ENCODE results near the gene GLOD5. TPM values are rescaled to one million over a fixed set of nuclear protein-coding genes. Genes with fewer than 3 reads are reported as not detected.
"Not testable (repeated sequence)": the region's sequence is repeated elsewhere in the genome, so short reads cannot be mapped to it uniquely, and the experiment has no call there.

The GLOD5 gene
- total RNA-seq, 1 experiment from 2014 or later: not detected

- no peak for DNase-seq
- TF ChIP-seq, protein P1, sequence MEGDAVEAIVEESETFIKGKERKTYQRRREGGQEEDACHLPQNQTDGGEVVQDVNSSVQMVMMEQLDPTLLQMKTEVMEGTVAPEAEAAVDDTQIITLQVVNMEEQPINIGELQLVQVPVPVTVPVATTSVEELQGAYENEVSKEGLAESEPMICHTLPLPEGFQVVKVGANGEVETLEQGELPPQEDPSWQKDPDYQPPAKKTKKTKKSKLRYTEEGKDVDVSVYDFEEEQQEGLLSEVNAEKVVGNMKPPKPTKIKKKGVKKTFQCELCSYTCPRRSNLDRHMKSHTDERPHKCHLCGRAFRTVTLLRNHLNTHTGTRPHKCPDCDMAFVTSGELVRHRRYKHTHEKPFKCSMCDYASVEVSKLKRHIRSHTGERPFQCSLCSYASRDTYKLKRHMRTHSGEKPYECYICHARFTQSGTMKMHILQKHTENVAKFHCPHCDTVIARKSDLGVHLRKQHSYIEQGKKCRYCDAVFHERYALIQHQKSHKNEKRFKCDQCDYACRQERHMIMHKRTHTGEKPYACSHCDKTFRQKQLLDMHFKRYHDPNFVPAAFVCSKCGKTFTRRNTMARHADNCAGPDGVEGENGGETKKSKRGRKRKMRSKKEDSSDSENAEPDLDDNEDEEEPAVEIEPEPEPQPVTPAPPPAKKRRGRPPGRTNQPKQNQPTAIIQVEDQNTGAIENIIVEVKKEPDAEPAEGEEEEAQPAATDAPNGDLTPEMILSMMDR (IDR thresholded peaks at IDR 0.05; ENCODE audit: unreplicated experiment): no peak
- Mint-ChIP-seq H3K4me1 (ENCODE audit: low read depth, unreplicated experiment) (no peaks in the 10 kb centered on the region), H3K9me3 (ENCODE audit: low read depth, unreplicated experiment) (no peaks in the 10 kb centered on the region), H3K36me3 (ENCODE audit: insufficient read depth, unreplicated experiment) (peaks cover 7% of the 10 kb centered on the region), H3K27ac (ENCODE audit: unreplicated experiment) (no peak overlapping the region), H3K27me3 (ENCODE audit: unreplicated experiment) (no peaks in the 10 kb centered on the region), H3K4me3 (ENCODE audit: low read depth, unreplicated experiment) (no peak overlapping the region)
- CTCF ChIA-PET: no interaction called here
- no TSS peak for BruUV-seq (replicated peaks)
- intact Hi-C loops (cut with micrococcal nuclease; ENCODE audit: unreplicated experiment): no loop called here
These were observed 54.7 kb downstream of the GLOD5 start for GRCh38 chrX:48816014-48816810.

GRCh38 chrX:48818098-48818497 lies 56.6 kb downstream of the GLOD5 start:
- no peak for DNase-seq
- Mint-ChIP-seq H3K4me1 (ENCODE audit: low read depth, unreplicated experiment) (no peaks in the 10 kb centered on the region), H3K36me3 (ENCODE audit: insufficient read depth, unreplicated experiment) (peaks cover 6% of the 10 kb centered on the region), H3K27ac (ENCODE audit: unreplicated experiment) (no peak overlapping the region), H3K27me3 (ENCODE audit: unreplicated experiment) (no peaks in the 10 kb centered on the region), H3K9me3 (ENCODE audit: low read depth, unreplicated experiment) (no peaks in the 10 kb centered on the region), H3K4me3 (ENCODE audit: low read depth, unreplicated experiment) (no peak overlapping the region)
- TF ChIP-seq, protein P1 (IDR thresholded peaks at IDR 0.05; ENCODE audit: unreplicated experiment): no peak
- intact Hi-C loops (cut with micrococcal nuclease; ENCODE audit: unreplicated experiment): no loop called here
- CTCF ChIA-PET: no interaction called here
- no TSS peak for BruUV-seq (replicated peaks)

DNA sequence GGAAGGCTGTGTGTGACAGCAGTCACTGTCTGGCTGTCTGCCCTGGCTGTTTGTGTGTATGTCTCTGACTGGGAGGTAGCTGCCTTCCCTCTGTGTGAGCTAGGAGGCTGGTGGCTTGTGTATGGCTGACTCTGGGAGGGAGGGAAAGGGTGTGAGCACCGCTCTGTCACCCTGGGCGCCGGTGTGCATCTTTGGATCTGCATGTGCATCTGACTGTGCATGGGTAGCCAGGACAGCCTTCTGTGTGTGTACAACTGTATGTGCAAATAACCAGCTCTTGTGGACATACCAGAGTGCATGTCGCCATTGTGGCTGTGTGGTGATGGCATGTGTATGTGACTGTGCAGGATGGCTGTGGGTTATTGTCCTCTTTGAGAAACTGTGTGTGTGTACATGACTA lies 57.3 kb downstream of the GLOD5 start:
- intact Hi-C loops (cut with micrococcal nuclease; ENCODE audit: unreplicated experiment): no loop called here
- H3K36me3 Mint-ChIP-seq (ENCODE audit: insufficient read depth, unreplicated experiment): peaks cover 4% of the 10 kb centered on the region
- no peaks in the 10 kb centered on the region for H3K4me1 Mint-ChIP-seq (ENCODE audit: low read depth, unreplicated experiment)
- TF ChIP-seq, protein P1 (IDR thresholded peaks at IDR 0.05; ENCODE audit: unreplicated experiment): no peak
- H3K4me3 Mint-ChIP-seq (ENCODE audit: low read depth, unreplicated experiment): no peak overlapping the region
- no peak for DNase-seq
- no peaks in the 10 kb centered on the region for H3K9me3 Mint-ChIP-seq (ENCODE audit: low read depth, unreplicated experiment)
- CTCF ChIA-PET: no interaction called here
- H3K27me3 Mint-ChIP-seq (ENCODE audit: unreplicated experiment): no peaks in the 10 kb centered on the region
- BruUV-seq (replicated peaks): no TSS peak
- H3K27ac Mint-ChIP-seq (ENCODE audit: unreplicated experiment): no peak overlapping the region

DNA sequence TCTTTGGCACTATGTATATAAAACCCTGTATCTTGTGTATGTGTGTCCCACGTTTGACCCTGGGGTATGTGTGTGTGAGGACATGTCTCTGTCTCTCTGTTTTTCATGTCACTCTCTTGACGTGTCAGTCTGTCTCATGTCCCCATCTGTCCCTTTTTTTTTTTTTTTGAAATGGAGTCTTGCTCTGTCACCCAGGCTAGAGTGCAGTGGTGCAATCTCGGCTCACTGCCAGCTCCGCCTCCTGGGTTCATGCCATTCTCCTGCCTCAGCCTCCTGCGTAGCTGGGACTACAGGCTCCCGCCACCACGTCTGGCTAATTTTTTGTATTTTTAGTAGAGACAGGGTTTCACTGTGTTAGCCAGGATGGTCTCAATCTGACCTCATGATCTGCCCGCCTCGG lies 57.8 kb downstream of the GLOD5 start:
- DNase-seq; CTCF ChIA-PET; H3K27me3 Mint-ChIP-seq (ENCODE audit: unreplicated experiment); H3K4me3 Mint-ChIP-seq (ENCODE audit: low read depth, unreplicated experiment); H3K36me3 Mint-ChIP-seq (ENCODE audit: insufficient read depth, unreplicated experiment); H3K9me3 Mint-ChIP-seq (ENCODE audit: low read depth, unreplicated experiment); BruUV-seq (replicated peaks); intact Hi-C loops (cut with micrococcal nuclease; ENCODE audit: unreplicated experiment); H3K4me1 Mint-ChIP-seq (ENCODE audit: low read depth, unreplicated experiment); H3K27ac Mint-ChIP-seq (ENCODE audit: unreplicated experiment): not testable (repeated sequence)

DNA sequence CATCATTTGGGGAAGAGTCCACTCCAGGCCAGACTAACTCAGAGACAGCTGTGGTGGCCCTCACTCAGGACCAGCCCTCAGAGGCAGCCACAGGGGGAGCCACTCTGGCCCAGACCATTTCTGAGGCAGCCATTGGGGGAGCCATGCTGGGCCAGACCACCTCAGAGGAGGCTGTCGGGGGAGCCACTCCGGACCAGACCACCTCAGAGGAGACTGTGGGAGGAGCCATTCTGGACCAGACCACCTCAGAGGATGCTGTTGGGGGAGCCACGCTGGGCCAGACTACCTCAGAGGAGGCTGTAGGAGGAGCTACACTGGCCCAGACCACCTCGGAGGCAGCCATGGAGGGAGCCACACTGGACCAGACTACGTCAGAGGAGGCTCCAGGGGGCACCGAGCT lies 61.5 kb downstream of the GLOD5 start:
- Mint-ChIP-seq H3K36me3 (ENCODE audit: insufficient read depth, unreplicated experiment) (peaks cover 4% of the 10 kb centered on the region), H3K9me3 (ENCODE audit: low read depth, unreplicated experiment) (no peaks in the 10 kb centered on the region), H3K4me1 (ENCODE audit: low read depth, unreplicated experiment) (no peaks in the 10 kb centered on the region), H3K4me3 (ENCODE audit: low read depth, unreplicated experiment) (no peak overlapping the region), H3K27me3 (ENCODE audit: unreplicated experiment) (no peaks in the 10 kb centered on the region), H3K27ac (ENCODE audit: unreplicated experiment) (no peak overlapping the region)
- TF ChIP-seq, protein P1 (IDR thresholded peaks at IDR 0.05; ENCODE audit: unreplicated experiment): no peak
- intact Hi-C loops (cut with micrococcal nuclease; ENCODE audit: unreplicated experiment): no loop called here
- CTCF ChIA-PET: interaction anchor here (0.6 to 0.7 kb wide), 2 partner anchors 68 to 77 kb away, joined by 4 to 7 read pairs; no protein-coding TSS in a partner anchor
- BruUV-seq (replicated peaks): no TSS peak
- DNase-seq: no peak

Data from Calu3 (cell line).